ENCODE results near the gene GOLGA6L10. TPM values are rescaled to one million over a fixed set of nuclear protein-coding genes. Genes with fewer than 3 reads are reported as not detected.
"Not testable (repeated sequence)": the region's sequence is repeated elsewhere in the genome, so short reads cannot be mapped to it uniquely, and the experiment has no call there.

The GOLGA6L10 gene
- polyA plus RNA-seq, 3 donors from 2014 or later: 0.21 TPM; not detected in 2

- not testable (repeated sequence) for DNase-seq; H3K36me3 Mint-ChIP-seq; H3K27ac Mint-ChIP-seq; H3K4me3 Mint-ChIP-seq; H3K4me1 Mint-ChIP-seq; H3K27me3 Mint-ChIP-seq (ENCODE audit: low read depth in 3 of 3); H3K9me3 Mint-ChIP-seq
Measured at GRCh38 chr15:82318281-82318680, 31.0 kb downstream of the GOLGA6L10 start.

- H3K4me1 Mint-ChIP-seq; H3K9me3 Mint-ChIP-seq; H3K4me3 Mint-ChIP-seq; DNase-seq; H3K27me3 Mint-ChIP-seq (ENCODE audit: low read depth in 3 of 3); H3K27ac Mint-ChIP-seq; H3K36me3 Mint-ChIP-seq: not testable (repeated sequence)
Measured at GRCh38 chr15:82317516-82317915, 31.8 kb downstream of the GOLGA6L10 start.

DNA sequence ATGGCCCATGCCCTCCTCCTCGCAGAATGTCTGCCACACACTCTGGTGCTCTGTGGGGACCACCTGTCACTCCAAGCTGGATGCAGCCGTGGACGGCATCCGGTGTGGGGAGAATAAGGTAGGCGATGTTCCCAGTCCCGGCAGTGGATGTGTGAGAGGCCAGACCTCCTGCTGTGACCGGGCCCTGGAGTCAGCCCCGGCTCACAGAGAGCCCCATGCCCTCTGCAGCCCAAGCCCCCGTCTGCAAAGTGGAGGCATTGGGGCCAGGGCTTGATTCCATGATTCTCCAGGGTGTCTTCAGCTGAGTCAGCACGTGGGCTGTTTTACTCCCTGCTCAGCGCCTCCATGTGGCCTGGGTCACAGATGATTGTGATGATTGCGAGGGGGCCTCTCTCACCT lies 32.2 kb downstream of the GOLGA6L10 start:
- Mint-ChIP-seq H3K4me3 (no peak overlapping the region), H3K36me3 (no peaks in the 10 kb centered on the region), H3K9me3 (no peaks in the 10 kb centered on the region), H3K4me1 (no peaks in the 10 kb centered on the region), H3K27ac (no peak overlapping the region), H3K27me3 (ENCODE audit: low read depth in 3 of 3) (peaks cover 0 to 6% (median 0%) of the 10 kb centered on the region in 3 donors)
- no peak for DNase-seq

- H3K4me1 Mint-ChIP-seq; H3K4me3 Mint-ChIP-seq; H3K27ac Mint-ChIP-seq; H3K9me3 Mint-ChIP-seq; DNase-seq; H3K27me3 Mint-ChIP-seq (ENCODE audit: low read depth in 3 of 3); H3K36me3 Mint-ChIP-seq: not testable (repeated sequence)
Measured at GRCh38 chr15:82316247-82317090, 32.8 kb downstream of the GOLGA6L10 start.

DNA sequence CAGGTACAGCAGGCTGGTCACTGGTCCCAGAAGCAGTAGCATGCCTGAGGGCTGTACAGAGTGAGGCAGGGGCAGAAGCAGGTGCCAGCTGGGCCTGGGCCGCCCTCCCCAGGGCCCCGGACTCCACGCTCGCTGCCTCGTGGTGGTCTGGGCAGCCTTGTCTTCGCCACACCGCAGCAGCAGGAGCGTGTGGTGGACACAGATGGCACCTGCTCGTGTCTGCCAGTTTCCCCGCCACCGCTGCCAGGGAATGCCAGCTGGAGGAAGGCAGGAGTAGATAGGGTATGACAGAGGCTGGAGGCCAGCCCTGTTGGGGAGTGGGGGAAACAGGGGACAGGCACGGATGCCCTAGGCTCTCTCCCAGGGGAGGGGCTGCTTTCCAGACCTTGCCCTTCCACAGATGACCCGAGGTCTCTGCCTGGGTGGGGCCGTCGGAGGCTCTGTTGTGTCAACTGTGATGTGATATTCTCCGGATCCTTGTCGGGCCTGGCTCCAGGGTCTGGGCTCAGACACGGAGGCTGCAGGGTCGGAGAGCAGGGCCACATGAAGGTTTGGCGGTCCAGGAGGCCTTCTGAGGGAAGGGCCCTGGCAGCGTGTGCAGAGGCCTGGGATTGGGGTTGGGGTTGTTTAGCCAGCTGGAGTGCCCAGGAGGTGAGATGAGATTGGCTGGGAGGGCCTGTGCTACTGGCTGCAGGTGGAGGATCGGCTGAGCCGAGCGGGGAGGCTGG lies 33.6 kb downstream of the GOLGA6L10 start:
- Mint-ChIP-seq H3K27me3 (ENCODE audit: low read depth in 3 of 3) (peaks cover 0 to 6% (median 2%) of the 10 kb centered on the region in 3 donors), H3K4me3 (no peak overlapping the region), H3K9me3 (peaks cover 0 to 4% (median 0%) of the 10 kb centered on the region in 6 donors), H3K36me3 (no peaks in the 10 kb centered on the region), H3K27ac (no peak overlapping the region), H3K4me1 (no peaks in the 10 kb centered on the region)
- DNase-seq: no peak

DNA sequence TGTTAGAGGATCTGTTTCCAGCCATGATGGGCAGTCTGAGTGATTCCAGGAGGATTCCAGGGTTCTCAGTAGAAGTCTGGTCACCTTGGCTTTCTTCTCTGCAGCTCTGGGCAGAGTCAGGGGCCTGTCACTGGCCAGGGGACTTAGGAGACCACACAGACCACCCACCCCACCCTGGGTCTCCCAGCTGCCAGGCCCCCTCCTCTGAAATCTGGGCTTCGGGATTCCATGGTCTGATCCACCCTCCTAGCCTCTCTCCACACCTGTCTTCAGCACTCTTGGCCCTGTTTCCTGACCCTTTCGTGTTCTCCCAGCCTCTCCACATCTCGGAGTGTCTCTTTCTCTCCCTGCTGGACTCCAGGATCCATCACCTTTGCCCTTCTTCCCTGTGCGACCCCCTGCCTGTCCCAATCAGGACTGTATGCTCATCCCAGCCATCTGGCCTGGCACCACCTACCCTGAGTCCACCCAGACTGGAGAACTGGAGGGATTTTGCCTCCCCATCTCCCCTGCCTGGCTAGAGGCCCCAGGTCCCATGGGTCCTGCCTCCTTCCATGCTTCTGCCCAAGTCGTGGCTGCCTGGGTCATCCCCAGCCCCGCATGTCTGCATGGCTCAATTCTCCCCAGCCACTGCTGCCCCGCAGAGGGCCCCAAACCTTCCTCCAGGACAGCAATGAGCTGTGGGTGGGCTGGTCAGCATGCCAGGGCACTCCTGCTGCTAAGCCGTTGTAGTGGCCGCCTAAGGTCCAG lies 34.3 kb downstream of the GOLGA6L10 start:
- no peak overlapping the region for H3K27ac Mint-ChIP-seq
- no peak for DNase-seq

DNA sequence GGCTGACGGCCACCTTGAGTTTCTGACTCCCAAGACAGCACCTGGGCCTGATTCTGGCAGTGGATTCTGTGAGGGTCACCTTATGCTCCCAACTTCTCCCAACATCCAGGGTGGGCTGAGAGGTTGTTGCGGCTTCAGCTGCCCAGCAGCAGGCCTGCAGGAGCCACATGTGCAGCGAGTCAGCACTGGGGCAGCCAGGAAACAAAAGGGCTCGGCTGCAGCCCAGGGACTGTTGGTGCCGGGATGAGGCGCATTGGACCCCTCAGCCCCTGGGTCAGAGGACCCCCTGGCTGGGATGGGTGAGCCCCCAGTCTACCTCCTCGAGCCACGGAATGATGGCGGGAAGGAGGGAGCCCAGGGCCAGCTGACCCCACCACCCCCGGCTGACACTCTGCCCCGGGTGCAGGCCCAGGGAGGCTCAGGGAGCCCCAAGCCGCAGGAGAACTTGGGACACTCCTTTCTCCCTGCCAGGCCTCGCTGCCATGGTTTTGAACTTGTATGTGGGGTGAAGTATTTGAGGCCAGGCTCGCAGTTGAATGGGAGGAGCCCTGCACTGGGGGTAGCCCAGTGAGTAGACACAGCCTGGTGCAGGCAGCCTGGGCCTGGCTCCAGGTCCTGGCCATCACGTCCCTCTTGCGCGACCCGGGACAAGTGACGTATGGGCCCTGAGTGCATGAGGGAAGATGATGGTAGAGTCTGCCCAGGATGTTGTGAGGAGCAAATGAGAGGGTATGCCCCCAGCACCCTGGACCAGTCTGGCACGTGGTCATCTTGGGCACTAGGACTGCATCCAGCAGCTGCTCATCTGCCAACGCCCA lies 35.1 kb downstream of the GOLGA6L10 start:
- not testable (repeated sequence) for H3K27me3 Mint-ChIP-seq (ENCODE audit: low read depth in 3 of 3); H3K4me3 Mint-ChIP-seq; H3K9me3 Mint-ChIP-seq; DNase-seq; H3K27ac Mint-ChIP-seq; H3K36me3 Mint-ChIP-seq; H3K4me1 Mint-ChIP-seq

More for the DNA sequence above, 34.3 kb downstream of the GOLGA6L10 start:
- Mint-ChIP-seq H3K36me3 (no peaks in the 10 kb centered on the region), H3K4me3 (no peak overlapping the region), H3K4me1 (no peaks in the 10 kb centered on the region), H3K9me3 (peaks cover 0 to 8% (median 0%) of the 10 kb centered on the region in 6 donors), H3K27me3 (ENCODE audit: low read depth in 3 of 3) (peaks cover 2 to 6% (median 2%) of the 10 kb centered on the region in 3 donors)

DNA sequence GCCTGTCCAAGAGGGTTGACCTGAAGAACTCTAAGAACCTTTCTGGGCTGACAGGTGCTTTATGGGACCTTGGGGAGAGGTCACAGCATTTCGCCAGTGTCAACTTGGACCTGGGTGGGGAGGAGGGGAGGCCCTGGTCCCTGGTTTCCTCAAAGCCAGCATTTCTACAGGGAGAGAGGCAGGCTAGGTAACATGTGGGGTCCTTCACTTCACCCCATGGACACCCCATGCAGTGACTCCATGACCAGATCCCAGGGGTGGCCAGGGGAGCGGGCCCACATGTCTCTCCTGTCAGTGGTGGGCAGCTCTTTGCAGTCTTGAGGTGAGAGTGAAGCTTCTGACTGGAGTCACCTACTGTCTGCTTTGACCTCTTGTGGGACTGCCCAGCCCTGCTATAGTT lies 35.8 kb downstream of the GOLGA6L10 start:
- H3K36me3 Mint-ChIP-seq: no peaks in the 10 kb centered on the region
- no peak overlapping the region for H3K27ac Mint-ChIP-seq
- no peak overlapping the region for H3K4me3 Mint-ChIP-seq
- peaks cover 0 to 8% (median 0%) of the 10 kb centered on the region in 6 donors for H3K9me3 Mint-ChIP-seq
- no peaks in the 10 kb centered on the region for H3K4me1 Mint-ChIP-seq
- DNase-seq: no peak
- H3K27me3 Mint-ChIP-seq (ENCODE audit: low read depth in 3 of 3): peaks cover 2 to 9% (median 2%) of the 10 kb centered on the region in 3 donors

GRCh38 chr15:82312586-82313349 lies 36.5 kb downstream of the GOLGA6L10 start:
- no peaks in the 10 kb centered on the region for H3K4me1 Mint-ChIP-seq
- no peak overlapping the region for H3K27ac Mint-ChIP-seq
- no peak for DNase-seq
- peaks cover 0 to 8% (median 0%) of the 10 kb centered on the region in 6 donors for H3K9me3 Mint-ChIP-seq
- no peaks in the 10 kb centered on the region for H3K36me3 Mint-ChIP-seq
- peaks cover 2 to 9% (median 2%) of the 10 kb centered on the region in 3 donors for H3K27me3 Mint-ChIP-seq (ENCODE audit: low read depth in 3 of 3)
- no peak overlapping the region for H3K4me3 Mint-ChIP-seq

DNA sequence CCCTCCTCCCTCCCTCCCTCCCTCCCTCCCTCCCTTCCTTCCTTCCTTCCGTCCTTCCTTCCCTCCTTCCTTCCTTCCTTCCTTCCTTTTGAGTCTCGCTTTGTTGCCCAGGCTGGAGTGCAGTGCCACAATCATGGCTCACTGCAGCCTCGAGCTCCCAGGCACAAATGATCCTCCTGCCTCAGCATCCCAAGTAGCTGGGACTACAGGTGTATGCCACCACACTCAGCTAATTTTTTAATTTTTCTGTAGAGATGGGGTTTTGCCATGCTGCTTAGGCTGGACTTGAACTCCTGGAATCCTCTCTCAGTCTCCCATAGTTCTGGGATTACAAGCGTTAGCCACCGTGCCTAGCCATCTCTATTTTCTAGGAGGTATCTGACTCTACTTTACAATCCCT lies 38.0 kb downstream of the GOLGA6L10 start:
- H3K27me3 Mint-ChIP-seq (ENCODE audit: low read depth in 3 of 3); H3K9me3 Mint-ChIP-seq; H3K36me3 Mint-ChIP-seq; DNase-seq; H3K27ac Mint-ChIP-seq; H3K4me3 Mint-ChIP-seq; H3K4me1 Mint-ChIP-seq: not testable (repeated sequence)

DNA sequence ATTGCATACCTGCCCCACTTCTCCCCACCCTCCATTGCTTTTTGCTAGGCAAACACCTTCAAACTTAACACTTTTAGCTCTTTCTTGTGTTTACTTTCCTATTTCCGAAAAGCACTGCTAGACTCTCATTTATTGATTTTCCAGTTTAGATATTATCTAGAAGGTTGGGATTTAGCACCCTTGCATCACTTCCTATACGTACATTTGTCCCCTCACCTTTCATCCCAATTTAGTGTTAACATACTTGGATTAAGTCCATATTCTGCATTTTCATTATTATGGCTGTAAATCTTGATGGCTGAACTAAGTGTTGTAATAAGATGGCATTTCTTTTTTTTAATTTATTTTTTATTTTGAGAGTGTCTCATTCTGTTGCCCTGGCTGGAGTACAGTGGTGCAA lies 39.5 kb downstream of the GOLGA6L10 start:
- Mint-ChIP-seq H3K4me3 (no peak overlapping the region), H3K27me3 (ENCODE audit: low read depth in 3 of 3) (peaks cover 2 to 8% (median 2%) of the 10 kb centered on the region in 3 donors), H3K36me3 (no peaks in the 10 kb centered on the region), H3K4me1 (no peaks in the 10 kb centered on the region), H3K9me3 (peaks cover 0 to 8% (median 0%) of the 10 kb centered on the region in 6 donors), H3K27ac (no peak overlapping the region)
- DNase-seq: no peak

- Mint-ChIP-seq H3K4me3 (no peak overlapping the region), H3K27me3 (ENCODE audit: low read depth in 3 of 3) (peaks cover 2 to 5% (median 2%) of the 10 kb centered on the region in 3 donors), H3K27ac (no peak overlapping the region), H3K36me3 (no peaks in the 10 kb centered on the region), H3K4me1 (no peaks in the 10 kb centered on the region), H3K9me3 (peaks cover 0 to 8% (median 0%) of the 10 kb centered on the region in 6 donors)
- DNase-seq: no peak
Measured at GRCh38 chr15:82307714-82308081, 41.6 kb downstream of the GOLGA6L10 start.

Measured in immature natural killer cell (primary cell).